GM21576 (cell line): ENCODE data around the gene NAA60.

Experiments
- ATAC-seq: cut with Tn5 transposase; IDR thresholded peaks from one replicate; pipeline ENCODE4 v1.9.1; 2021; ENCODE audit warnings: mild to moderate bottlenecking, moderate library complexity; ENCODE audit not compliant: unreplicated experiment

The NAA60 gene

GRCh38 chr16:3536271-3536731, 92.8 kb downstream of the NAA60 start:
- ATAC-seq, result no peak
